Measurements from ENCODE around the gene NEDD4L.

Gene NEDD4L

DNA sequence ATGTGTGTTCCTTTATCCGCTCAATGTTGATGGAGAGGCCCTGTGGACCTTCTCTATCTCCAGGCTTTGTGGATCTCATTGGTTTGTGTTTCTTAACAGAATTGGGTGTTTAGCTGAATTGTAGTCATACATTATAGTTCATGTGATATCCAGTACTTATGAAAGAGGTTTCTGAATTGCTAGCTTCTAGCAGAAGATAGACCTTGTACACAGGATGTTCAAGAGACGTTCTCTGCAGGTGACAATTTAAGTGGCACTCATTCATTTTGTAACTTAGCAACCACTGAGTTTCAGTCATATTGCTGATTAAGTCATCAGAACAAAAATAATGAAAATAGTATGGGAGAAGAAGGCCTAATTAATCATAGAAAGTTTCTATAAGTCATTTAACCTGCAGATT is 305.6 kb downstream of the NEDD4L start:
- no peak for TF ChIP-seq ZNF274 (IDR thresholded peaks at IDR 0.05; ENCODE audit: low read depth, low read length)
- H3K4me3 ChIP-seq (ENCODE audit: low read length), result no peak overlapping the region

DNA sequence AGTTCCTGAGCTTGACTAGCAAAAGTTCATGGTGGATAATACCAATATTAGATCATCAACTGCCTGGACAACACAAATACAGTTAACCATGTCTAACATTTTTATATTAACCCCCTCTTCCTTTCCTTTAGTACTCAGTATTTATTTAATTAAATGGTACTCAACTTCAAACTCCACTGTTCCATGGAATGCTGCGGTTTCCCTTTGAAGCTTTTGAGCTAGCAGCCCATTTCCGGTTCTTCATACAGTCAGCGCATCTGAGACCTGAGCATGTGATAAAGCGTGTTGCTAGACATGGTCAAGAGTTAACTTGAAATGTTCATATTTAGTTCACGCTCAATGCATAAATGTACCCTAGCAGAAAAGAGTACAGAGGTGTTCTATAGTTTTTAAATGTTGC is 306.5 kb downstream of the NEDD4L start:
- TF ChIP-seq ZNF274 (IDR thresholded peaks at IDR 0.05; ENCODE audit: low read depth, low read length), result no peak
- H3K4me3 ChIP-seq (ENCODE audit: low read length), result no peak overlapping the region

DNA sequence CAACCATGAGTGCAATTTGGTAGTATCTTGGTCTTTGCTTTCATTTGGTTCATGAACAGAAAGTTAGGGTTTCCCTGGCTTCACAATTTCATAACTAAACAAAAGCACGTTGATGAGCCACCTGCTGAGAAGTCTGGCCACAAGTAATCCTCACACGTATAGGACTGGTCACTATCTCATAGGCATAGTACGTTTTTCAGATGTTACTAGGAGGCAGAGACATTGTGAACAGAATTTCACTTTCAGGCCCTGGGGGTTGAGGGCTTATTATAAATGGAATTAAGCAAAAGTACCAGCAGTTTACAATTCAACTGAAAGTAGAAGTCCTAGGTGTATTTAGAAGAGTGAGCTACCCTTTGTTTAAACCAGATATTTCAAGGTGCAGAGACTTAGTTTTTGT is 307.8 kb downstream of the NEDD4L start:
- no peak overlapping the region for H3K4me3 ChIP-seq (ENCODE audit: low read length)
- no peak for TF ChIP-seq ZNF274 (IDR thresholded peaks at IDR 0.05; ENCODE audit: low read depth, low read length)

DNA sequence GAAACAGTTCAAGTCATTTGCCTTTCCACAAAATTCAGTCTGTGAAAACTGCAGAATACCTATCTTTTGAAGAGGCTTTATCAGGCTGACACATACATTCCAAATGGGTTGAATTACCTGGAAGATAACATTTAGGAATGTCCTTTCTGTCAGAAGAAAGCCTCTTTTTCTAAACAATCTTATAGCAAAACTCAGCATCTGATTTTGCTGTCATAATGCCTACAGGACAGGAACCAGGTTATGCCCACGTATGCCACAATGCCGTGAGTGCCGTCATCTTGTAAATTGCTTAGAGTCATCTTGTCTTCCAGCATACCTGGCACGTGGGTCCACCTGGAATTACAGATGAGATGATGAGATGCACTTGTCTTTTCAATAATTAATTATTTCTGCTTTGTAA is 309.6 kb downstream of the NEDD4L start:
- TF ChIP-seq ZNF274 (IDR thresholded peaks at IDR 0.05; ENCODE audit: low read depth, low read length), result no peak
- no peak overlapping the region for H3K4me3 ChIP-seq (ENCODE audit: low read length)

DNA sequence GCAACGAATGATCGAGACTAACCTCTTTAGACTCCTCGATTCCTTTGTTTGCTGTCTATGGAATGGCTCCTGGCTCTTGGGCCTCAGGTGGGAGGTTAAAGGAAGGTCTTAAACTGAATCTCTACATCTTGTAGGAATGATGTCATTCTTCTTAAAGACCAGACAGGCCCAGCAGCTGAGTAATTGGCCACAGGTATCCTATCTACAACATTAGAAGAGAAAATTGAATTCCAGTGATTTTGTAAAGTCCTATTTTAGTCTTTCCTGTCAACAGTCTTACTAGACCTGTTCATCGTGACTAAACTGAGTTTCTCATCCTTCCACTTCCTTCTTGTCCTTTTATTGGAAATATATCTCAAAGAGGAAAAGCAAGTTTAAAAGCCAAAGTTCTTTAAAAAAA is 310.0 kb downstream of the NEDD4L start:
- TF ChIP-seq ZNF274 (IDR thresholded peaks at IDR 0.05; ENCODE audit: low read depth, low read length), result no peak
- H3K4me3 ChIP-seq (ENCODE audit: low read length), result no peak overlapping the region

DNA sequence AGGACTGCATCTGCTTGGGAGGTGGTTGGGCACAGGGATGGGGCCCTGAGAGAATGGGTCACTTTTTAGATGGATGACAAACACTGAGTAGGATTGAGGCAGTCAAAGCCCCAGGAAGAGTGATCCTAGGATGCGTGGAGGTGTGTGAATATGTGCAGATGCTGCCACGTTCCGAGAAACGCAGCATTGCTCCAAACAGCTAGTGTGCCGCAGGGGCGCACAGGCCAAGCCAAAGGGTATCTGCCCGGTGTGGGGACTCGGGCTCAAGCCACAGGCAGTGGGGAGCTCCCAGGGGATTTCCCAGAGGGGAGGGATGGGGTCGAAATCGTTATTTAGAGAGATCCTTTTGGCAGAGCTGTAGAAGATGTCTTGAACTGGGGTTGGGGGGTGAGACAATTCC is 310.8 kb downstream of the NEDD4L start:
- TF ChIP-seq ZNF274 (IDR thresholded peaks at IDR 0.05; ENCODE audit: low read depth, low read length), result no peak
- H3K4me3 ChIP-seq (ENCODE audit: low read length), result no peak overlapping the region

DNA sequence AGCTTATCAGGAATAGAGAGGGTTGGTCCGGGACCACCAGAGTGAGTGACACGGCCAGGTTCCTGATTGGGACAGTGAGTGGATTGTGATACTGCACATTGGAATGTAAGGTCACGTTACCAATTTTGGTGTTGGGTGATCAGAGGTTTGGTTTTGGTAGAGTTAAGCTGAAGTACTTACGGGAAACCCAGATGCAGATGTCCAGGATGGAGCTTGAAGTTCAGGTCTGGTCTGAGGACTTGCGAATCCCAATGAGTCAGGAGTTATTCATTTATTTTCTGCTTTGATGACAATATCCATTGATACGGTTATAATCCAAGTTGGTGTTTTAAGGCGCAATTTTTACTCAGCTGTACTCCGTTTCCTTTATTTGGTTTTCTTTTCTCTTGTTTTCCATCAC is 311.2 kb downstream of the NEDD4L start:
- no peak overlapping the region for H3K4me3 ChIP-seq (ENCODE audit: low read length)
- no peak for TF ChIP-seq ZNF274 (IDR thresholded peaks at IDR 0.05; ENCODE audit: low read depth, low read length)

DNA sequence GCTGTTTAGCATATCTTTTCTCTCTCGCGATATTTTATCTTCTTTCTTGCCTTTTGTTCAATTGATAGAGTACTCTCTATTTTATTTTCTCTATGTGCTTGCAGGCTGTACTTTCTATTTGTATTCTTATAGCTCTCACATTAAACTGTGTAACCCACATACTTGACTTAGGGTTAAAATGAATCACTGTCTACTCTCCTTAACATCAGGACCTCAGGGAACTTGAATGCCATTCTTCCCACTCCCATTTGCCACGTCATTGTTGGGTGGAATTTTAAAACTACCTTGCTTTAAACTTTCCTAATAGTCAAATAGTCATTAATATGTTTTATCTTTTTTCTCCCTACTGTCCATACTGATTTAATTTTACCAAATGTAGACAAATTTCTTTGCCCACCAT is 315.2 kb downstream of the NEDD4L start:
- H3K4me3 ChIP-seq (ENCODE audit: low read length), result no peak overlapping the region
- TF ChIP-seq ZNF274 (IDR thresholded peaks at IDR 0.05; ENCODE audit: low read depth, low read length), result no peak

DNA sequence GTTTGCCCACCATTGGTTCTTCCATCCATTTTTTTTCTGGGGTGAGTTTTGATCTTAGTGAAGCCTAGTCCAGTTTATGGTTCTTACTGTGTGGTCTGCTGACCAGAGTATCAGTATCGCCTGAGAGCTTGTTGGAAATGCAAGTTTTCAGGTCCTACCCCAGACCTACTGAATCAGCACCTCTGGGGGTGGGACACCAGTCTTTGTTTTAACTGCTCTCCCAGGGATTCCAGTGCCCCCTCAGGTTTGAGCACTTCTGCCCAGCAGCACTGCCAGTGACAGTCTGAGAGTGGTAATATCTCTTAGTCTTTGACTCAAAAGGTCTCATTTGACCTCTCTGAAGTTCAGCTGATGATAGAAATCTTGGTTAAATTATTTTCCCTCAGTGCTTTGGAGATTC is 315.6 kb downstream of the NEDD4L start:
- no peak overlapping the region for H3K4me3 ChIP-seq (ENCODE audit: low read length)
- TF ChIP-seq ZNF274 (IDR thresholded peaks at IDR 0.05; ENCODE audit: low read depth, low read length), result no peak

DNA sequence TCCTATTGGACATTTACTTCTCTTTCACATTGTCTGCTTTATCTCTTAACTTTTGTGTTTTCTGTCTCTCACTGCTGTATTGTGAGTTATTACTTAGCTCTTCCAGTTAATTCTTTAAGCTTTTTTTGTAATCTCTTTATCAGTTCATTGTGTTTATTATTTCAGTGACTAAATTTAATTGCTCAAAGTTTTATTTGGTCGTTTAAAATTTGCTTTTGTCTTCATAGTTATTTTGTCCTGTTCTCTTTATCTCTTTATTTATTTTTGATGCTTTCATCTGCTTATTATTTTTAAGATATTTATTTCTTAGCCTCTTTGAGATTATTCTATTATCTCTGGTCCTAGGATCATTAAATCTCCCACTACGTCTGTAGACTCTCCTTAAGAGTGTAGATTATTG is 316.3 kb downstream of the NEDD4L start:
- no peak for TF ChIP-seq ZNF274 (IDR thresholded peaks at IDR 0.05; ENCODE audit: low read depth, low read length)
- no peak overlapping the region for H3K4me3 ChIP-seq (ENCODE audit: low read length)

DNA sequence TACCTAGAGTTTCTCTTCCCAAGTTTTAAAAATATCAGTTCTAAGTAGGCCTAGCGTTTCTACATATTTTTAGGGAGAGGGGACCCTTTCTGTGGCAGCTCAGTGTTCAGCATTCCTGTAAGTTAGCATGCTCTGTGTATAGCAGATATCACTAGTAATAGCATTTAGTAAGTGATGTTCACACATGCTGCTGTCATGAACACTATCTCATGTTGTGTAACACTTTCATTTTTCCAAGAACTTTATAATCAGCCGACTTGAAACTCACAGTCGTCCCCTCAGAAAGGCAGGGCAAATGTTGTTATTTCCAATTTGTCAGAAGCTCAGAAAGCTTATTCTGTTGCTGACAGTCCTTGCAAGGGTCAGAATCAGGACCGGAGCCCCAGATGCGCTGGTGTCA is 317.2 kb downstream of the NEDD4L start:
- H3K4me3 ChIP-seq (ENCODE audit: low read length), result no peak overlapping the region
- TF ChIP-seq ZNF274 (IDR thresholded peaks at IDR 0.05; ENCODE audit: low read depth, low read length), result no peak

DNA sequence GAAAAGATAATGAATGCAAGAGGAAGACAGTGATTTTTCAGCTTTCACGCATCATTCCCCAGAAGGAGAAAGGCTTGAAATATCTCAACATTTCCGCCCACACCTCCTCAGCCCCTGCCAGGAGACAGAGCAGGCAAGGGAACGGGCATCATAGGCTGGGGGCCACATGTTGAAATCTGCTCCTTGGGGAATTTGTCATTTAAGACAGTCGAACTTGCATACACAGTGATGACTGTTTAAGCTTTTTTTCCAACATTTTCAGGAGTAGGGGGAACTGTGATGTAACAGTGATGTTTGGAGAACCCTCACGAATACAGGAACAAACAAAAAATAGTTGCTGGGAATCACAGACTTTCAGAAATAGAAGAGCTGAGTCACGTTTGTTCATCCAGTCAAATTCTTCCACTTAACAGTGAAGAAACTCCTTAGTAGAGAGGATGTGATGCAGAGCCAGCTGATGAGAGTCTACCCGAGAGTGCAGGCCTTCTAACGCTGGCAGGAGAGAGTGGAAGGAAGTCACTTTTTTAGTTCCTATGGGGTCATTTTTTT is 318.1 kb downstream of the NEDD4L start:
- no peak overlapping the region for H3K4me3 ChIP-seq (ENCODE audit: low read length)

DNA sequence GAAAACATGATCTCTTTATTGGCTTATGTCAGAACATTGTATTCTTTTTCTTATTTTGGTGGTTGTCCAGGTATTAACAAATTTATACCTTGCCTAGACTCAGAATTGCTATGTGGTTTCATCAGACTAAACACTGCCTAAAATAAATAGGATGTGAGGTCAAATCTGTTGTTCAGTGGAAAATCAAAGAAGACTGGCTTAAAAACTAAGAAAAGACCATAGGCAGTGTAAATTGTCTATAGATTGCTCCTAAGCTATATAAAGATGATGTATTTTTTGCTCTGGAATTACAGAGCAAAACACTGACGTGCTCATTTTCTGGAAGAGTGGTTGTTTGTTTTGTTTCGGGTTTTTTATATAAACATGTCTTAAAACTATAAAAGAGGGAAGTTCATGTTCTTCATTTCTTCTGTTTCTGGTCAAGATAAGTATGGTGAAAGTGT is 318.8 kb downstream of the NEDD4L start:
- H3K4me3 ChIP-seq (ENCODE audit: low read length), result no peak overlapping the region
- TF ChIP-seq ZNF274 (IDR thresholded peaks at IDR 0.05; ENCODE audit: low read depth, low read length), result no peak

More for the DNA sequence above, 318.1 kb downstream of the NEDD4L start:
- TF ChIP-seq ZNF274 (IDR thresholded peaks at IDR 0.05; ENCODE audit: low read depth, low read length), result no peak

DNA sequence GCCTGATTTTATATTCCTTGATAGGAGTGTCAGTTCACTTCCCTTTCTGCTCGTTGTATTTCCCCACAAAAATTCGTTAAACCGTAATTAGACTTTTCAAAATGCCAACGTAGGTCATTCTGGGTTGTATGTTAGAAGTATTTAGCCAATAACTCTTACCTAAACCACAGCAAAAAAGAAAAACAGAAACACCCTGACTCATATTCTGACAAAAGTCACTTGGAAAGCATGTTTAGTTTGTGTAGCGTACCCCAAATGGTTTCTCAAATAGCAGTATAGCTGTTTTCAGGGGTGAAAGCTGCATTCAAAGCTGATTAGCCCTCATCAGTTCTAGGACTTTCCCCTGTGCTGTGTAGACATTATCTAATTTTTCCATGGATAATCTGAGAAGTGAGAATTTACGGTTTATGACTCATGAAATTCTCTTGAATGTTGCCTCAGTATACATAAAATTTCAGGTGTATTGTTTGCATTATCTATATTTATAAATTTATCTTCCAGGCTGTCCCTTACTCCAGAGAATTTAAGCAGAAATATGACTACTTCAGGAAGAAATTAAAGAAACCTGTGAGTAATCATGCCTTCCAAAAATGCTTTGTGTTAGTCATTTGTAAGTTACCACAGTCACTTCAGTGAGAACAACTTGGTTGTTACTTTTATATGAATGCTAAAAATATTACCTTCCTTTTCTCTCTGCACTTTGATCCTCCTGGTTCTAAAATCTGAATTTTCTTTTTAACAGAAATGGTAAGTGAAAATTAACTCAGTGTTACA is 319.9 kb downstream of the NEDD4L start:
- TF ChIP-seq ZNF274 (IDR thresholded peaks at IDR 0.05; ENCODE audit: low read depth, low read length), result no peak

DNA sequence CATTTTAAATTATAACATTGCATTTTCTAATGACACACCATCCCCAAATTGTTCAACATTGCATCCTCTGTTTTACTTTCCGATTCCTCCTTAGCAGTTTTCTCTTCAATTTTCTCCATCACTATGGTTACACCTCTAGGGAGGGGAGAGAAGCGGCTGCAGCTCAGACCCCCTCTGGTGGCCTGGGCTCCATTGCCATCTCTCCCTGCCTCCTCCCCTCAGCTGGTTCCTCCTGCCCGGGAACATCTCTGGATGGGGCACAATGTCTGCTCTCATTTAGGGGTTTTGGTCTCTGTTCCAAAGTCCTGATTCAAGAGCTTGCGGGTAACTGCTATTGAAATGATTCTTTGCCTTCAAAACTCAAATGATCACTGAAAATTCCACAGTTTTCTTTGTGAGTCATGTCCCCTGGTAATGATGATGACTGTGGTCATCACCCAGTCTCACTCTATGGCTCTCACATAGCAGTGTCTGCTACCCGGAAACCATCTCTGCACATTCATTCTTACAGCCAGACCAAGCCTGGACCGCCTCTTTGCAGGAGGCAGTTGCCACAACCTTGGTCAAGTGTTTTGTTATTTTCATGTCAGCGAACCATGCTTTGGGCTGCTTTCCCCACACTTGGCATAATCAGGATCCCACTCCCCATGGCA is 321.0 kb downstream of the NEDD4L start:
- TF ChIP-seq ZNF274 (IDR thresholded peaks at IDR 0.05; ENCODE audit: low read depth, low read length), result no peak
- H3K4me3 ChIP-seq (ENCODE audit: low read length), result no peak overlapping the region

More for the DNA sequence above, 319.9 kb downstream of the NEDD4L start:
- no peak overlapping the region for H3K4me3 ChIP-seq (ENCODE audit: low read length)

Measured in GM08714 (cell line).